GM12878 (cell line): Measurements from ENCODE around the gene AAR2. TPM values are rescaled to one million over a fixed set of nuclear protein-coding genes. Genes with fewer than 3 reads are reported as not detected.
A peak's percentile ranks its signal among the peaks of the same experiment; 100 is the strongest.

ENCODE experiments used
- ASH2L ChIP-seq: fragments of 300-600, 200-600 bp; sonication (generic); IDR thresholded peaks from 2 replicates; pipeline ENCODE4 v1.6.1; 2017; ENCODE audit warnings: low read depth, mild to moderate bottlenecking, borderline replicate concordance
- ATF2 ChIP-seq: IDR thresholded peaks from 2 replicates; pipeline ENCODE4 v1.6.1; 2012; ENCODE audit warnings: low read length, inconsistent platforms
- BRCA1 ChIP-seq: IDR thresholded peaks from 2 replicates; pipeline ENCODE4 v1.6.1; 2011; ENCODE audit warnings: low read depth, low read length, improper control_type of control experiment
- E2F4 ChIP-seq: IDR thresholded peaks from 2 replicates; pipeline ENCODE4 v1.6.1; 2012; ENCODE audit warnings: low read depth, low read length, improper control_type of control experiment
- E2F8 ChIP-seq: fragments of 450-650 bp; IDR thresholded peaks from 2 replicates; pipeline ENCODE4 v1.6.1; 2018; ENCODE audit warnings: mild to moderate bottlenecking, low read depth, moderate library complexity; ENCODE audit not compliant: partially characterized antibody
- EED ChIP-seq: sonication (generic); IDR thresholded peaks from 2 replicates; pipeline ENCODE4 v1.6.1; 2016; ENCODE audit warnings: antibody characterized with exemption, low read depth
- HSF1 ChIP-seq: fragments of 150-350 bp; IDR thresholded peaks from 2 replicates; pipeline ENCODE4 v1.6.1; 2014; ENCODE audit warnings: mild to moderate bottlenecking, low read depth, low read length
- JUNB ChIP-seq: IDR thresholded peaks from 2 replicates; pipeline ENCODE4 v1.6.1; 2016; ENCODE audit warnings: antibody characterized with exemption, mild to moderate bottlenecking
- SPI1 ChIP-seq: IDR thresholded peaks from 2 replicates; pipeline ENCODE4 v1.6.1; 2011; ENCODE audit warnings: low read depth, mild to moderate bottlenecking, low read length, moderate library complexity, borderline replicate concordance; ENCODE audit not compliant: insufficient read depth
- TCF7 ChIP-seq: IDR thresholded peaks from 2 replicates; pipeline ENCODE4 v1.6.1; 2014; ENCODE audit warnings: antibody characterized with exemption, borderline replicate concordance
- ZNF207 ChIP-seq: fragments of 450-650 bp; IDR thresholded peaks from 2 replicates; pipeline ENCODE4 v1.6.1; 2014; ENCODE audit warnings: antibody characterized with exemption, mild to moderate bottlenecking, borderline replicate concordance
- polyA plus RNA-seq, 11 experiments: library from polyadenylated mRNA; depleted of rRNA in 4 of 11; unstranded in 6 of 11; stranded (reverse) in 5 of 11; fragments of >200 nt; fragmentation: Nextera tagmentation in 4 of 11; fragmentation: Illumina TruSeq in 1 of 11; extraction: Ambion mirVana in 4 of 11; extraction: Trizol in 1 of 11; gene quantifications; 1 replicate in 1 of 11; 2 replicates in 10 of 11; pipeline versions ENCODE4 v1.2.1 to v1.2.3, GENCODE V29; 2011 to 2016; ENCODE audit warnings: inconsistent platforms in 2 of 11, missing spikeins in 2 of 11, low read depth in 1 of 11
- total RNA-seq, 4 experiments: library from RNA; depleted of rRNA in 3 of 4; stranded (reverse); fragments of >200 nt in 3 of 4; fragmentation: Illumina TruSeq in 1 of 4; extraction: Trizol in 1 of 4; gene quantifications; 2 replicates each; pipeline versions ENCODE4 v1.2.1 to v1.2.3, GENCODE V29; 2013 to 2021
- TF ChIP-seq, protein P1 (sequence below), 3 experiments: IDR thresholded peaks in 2 of 3; conservative IDR thresholded peaks in 1 of 3; 2 replicates each; pipeline ENCODE4 v1.5.1; 2011; ENCODE audit warnings: low read depth in 3 of 3, low read length in 3 of 3, mild to moderate bottlenecking in 3 of 3, control low read depth in 2 of 3, moderate library complexity in 2 of 3, inconsistent platforms in 1 of 3, mixed read lengths in 1 of 3; ENCODE audit not compliant: control insufficient read depth in 2 of 3, insufficient read depth in 1 of 3; ENCODE audit errors: extremely low read depth in 1 of 3
- TF ChIP-seq, protein P2 (sequence below): IDR thresholded peaks from 2 replicates; pipeline ENCODE4 v1.6.1; 2012; ENCODE audit warnings: low read depth, low read length, improper control_type of control experiment
- TF ChIP-seq, protein P3 (sequence below): fragments of 450-650 bp; formaldehyde crosslinking; IDR thresholded peaks from 2 replicates; pipeline ENCODE4 v1.4.0; 2020; ENCODE audit warnings: mild to moderate bottlenecking, moderate library complexity

The AAR2 gene
- total and polyA plus RNA-seq, 10 of the 15 experiments (the other 5 are each of a cell fraction or from before 2014, with no cell fraction given) = 6.5 to 41.7 (median 30.3) TPM

GRCh38 chr20:36235892-36236785 lies at the start of gene AAR2 (continued):
- TF ChIP-seq, protein P1, sequence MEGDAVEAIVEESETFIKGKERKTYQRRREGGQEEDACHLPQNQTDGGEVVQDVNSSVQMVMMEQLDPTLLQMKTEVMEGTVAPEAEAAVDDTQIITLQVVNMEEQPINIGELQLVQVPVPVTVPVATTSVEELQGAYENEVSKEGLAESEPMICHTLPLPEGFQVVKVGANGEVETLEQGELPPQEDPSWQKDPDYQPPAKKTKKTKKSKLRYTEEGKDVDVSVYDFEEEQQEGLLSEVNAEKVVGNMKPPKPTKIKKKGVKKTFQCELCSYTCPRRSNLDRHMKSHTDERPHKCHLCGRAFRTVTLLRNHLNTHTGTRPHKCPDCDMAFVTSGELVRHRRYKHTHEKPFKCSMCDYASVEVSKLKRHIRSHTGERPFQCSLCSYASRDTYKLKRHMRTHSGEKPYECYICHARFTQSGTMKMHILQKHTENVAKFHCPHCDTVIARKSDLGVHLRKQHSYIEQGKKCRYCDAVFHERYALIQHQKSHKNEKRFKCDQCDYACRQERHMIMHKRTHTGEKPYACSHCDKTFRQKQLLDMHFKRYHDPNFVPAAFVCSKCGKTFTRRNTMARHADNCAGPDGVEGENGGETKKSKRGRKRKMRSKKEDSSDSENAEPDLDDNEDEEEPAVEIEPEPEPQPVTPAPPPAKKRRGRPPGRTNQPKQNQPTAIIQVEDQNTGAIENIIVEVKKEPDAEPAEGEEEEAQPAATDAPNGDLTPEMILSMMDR (IDR thresholded peaks at IDR 0.05 in 2 of 3, conservative IDR thresholded peaks at IDR 0.05 in 1 of 3; ENCODE audit: control insufficient read depth in 2 of 3, extremely low read depth in 1 of 3, insufficient read depth in 1 of 3, low read depth in 3 of 3, low read length in 3 of 3) = no peak
- TF ChIP-seq ATF2 = no peak
- peak; percentile 87 for TF ChIP-seq E2F8
- TF ChIP-seq JUNB = no peak; the same call in 1 of the 2 replicates
- TF ChIP-seq, protein P2, sequence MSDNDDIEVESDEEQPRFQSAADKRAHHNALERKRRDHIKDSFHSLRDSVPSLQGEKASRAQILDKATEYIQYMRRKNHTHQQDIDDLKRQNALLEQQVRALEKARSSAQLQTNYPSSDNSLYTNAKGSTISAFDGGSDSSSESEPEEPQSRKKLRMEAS = peak; percentile 78
- TF ChIP-seq ASH2L = 0 out of 2 replicates have a peak, but pooled peaks have one; percentile 31
- no peak for TF ChIP-seq SPI1
- TF ChIP-seq ZNF207 = peak; percentile 85; the same call in 1 of the 2 replicates
- peak; percentile 58; the same call in 1 of the 2 replicates for TF ChIP-seq HSF1
- no peak for TF ChIP-seq E2F4
- no peak for TF ChIP-seq TCF7
- TF ChIP-seq, protein P3, sequence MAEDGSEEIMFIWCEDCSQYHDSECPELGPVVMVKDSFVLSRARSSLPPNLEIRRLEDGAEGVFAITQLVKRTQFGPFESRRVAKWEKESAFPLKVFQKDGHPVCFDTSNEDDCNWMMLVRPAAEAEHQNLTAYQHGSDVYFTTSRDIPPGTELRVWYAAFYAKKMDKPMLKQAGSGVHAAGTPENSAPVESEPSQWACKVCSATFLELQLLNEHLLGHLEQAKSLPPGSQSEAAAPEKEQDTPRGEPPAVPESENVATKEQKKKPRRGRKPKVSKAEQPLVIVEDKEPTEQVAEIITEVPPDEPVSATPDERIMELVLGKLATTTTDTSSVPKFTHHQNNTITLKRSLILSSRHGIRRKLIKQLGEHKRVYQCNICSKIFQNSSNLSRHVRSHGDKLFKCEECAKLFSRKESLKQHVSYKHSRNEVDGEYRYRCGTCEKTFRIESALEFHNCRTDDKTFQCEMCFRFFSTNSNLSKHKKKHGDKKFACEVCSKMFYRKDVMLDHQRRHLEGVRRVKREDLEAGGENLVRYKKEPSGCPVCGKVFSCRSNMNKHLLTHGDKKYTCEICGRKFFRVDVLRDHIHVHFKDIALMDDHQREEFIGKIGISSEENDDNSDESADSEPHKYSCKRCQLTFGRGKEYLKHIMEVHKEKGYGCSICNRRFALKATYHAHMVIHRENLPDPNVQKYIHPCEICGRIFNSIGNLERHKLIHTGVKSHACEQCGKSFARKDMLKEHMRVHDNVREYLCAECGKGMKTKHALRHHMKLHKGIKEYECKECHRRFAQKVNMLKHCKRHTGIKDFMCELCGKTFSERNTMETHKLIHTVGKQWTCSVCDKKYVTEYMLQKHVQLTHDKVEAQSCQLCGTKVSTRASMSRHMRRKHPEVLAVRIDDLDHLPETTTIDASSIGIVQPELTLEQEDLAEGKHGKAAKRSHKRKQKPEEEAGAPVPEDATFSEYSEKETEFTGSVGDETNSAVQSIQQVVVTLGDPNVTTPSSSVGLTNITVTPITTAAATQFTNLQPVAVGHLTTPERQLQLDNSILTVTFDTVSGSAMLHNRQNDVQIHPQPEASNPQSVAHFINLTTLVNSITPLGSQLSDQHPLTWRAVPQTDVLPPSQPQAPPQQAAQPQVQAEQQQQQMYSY (CRISPR knock-in tag) = no peak
- TF ChIP-seq BRCA1 = no peak
- peak; percentile 53; the same call in 1 of the 2 replicates for TF ChIP-seq EED
